Sciatic nerve (tissue), 2 donors: ENCODE results near the gene NTMT1. TPM values are rescaled to one million over a fixed set of nuclear protein-coding genes. Genes with fewer than 3 reads are reported as not detected.

Experiments
- ATAC-seq: fragments of 200-7000 bp; cut with Tn5 transposase; one replicate; pipeline ENCODE4 v1.9.1; 2020; ENCODE audit warnings: mild to moderate bottlenecking, moderate library complexity
- DNase-seq: peaks from one replicate; pipeline ENCODE4 v3.0.0-alpha.2; 2020; ENCODE audit warnings: low spot score
- intact Hi-C: fragments of 100-400 bp; cut with DNase I; formaldehyde crosslinking; loops from one replicate; pipeline ENCODE4 v1.14.2; 2022
- total RNA-seq: library from RNA; stranded (reverse); fragmentation: NEBNext Ultra II Directional; extraction: Animal tissue kit (Norgen Biotek cat#: 25700); gene quantifications from one replicate; pipeline ENCODE4 v1.2.1, GENCODE V29; 2021
- donor health status: DM: no; HTN: no; CAD: no.
- donor health status: DM: no; HTN: no; CAD: no.

NTMT1 gene
- total RNA-seq, 1 donor from 2014 or later, result 28.0 TPM

DNA sequence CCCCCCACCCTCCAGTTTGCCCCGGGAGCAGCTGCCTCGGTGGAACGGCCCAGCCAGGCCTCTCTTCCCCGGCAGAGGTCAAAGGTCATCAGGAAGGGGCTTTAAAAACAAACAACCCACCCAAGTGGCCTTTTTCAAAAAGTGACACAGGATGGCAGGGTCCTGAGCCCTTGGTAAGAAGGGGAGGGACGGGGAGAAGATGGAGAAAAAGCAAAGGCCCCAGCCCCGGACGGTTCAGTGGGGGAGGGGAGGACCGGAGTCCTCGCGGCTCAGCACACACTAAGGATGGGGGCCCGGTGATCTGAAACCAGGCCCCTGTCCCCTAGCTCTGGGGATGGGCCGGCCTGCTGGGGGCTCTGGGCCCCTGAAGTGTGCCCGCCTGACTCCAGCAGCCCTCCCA, 40.6 kb downstream of the NTMT1 start:
- ATAC-seq, result peak; percentile 43
- intact Hi-C loops, result no loop called here
- DNase-seq, result no peak

DNA sequence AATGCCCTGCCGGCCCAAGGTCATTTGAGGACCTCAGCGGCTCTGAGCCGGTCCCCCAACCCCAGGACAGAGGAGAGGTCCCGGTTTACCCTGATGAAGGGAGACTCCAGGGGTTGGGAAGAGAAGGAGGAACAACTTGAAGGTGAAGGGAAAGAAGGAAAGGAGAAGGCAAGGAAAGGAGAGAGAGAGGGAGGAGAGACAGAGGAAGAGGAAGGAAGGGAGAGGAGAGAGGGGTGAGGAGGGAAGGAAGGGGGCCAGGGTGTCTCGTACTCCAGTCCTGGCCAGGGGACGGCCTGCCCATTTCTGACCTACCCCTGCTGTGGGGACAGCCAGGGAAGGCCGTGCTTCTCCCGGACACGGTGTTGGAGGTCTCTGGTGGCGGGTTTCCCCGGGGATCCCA, 41.4 kb downstream of the NTMT1 start:
- intact Hi-C loops, result no loop called here
- DNase-seq, result no peak
- ATAC-seq, result no peak

DNA sequence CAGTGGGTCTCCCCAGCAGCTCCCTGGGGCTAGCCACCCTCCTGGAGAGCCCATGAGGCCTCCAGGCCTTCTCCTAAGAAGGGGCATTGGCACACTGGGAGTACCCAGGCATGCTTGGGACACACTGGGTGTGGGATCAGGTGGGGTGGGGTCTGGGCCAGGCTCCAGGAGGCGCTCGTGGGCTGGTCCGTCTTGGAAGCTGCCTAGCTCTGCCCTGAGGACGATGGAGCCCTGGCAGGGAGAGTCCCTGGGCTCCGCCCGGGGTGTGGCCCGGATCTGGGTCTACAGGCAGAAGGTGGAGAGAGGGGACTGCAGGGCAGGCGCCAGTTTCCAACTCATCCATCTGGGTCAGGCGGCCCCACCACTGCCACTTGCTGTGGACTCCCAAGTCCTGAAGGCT, 41.9 kb downstream of the NTMT1 start:
- no peak for DNase-seq
- no peak for ATAC-seq
- intact Hi-C loops, result no loop called here

DNA sequence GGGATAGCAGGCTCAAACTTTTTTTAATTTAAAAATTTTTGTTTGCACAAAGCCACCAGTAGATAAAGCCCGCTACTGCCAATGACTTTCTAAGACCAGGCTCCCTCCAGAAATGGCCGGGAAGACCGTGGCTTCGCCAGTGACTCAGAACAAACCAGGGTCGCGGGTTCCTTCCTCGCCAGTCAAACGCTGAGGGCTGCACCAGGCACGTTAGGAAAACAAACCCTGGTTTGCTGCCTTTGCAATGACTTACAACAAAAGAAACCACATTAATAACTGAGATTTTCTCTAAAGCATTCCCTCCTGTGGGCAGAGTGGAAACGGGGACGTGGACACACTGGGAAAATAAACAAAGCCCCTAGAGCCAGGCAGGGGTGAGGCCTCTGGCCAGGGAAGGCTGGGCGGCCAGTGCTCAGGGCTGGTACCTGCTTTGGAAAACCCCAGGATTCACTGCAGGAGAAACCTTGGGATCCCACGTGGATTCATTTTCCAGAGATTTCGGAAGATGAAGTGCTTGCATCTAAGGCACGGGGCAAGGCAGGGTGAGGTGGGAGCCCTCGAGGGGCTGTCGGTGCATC, 43.3 kb downstream of the NTMT1 start:
- intact Hi-C loops, result no loop called here
- DNase-seq (no peak), ATAC-seq (no peak)

DNA sequence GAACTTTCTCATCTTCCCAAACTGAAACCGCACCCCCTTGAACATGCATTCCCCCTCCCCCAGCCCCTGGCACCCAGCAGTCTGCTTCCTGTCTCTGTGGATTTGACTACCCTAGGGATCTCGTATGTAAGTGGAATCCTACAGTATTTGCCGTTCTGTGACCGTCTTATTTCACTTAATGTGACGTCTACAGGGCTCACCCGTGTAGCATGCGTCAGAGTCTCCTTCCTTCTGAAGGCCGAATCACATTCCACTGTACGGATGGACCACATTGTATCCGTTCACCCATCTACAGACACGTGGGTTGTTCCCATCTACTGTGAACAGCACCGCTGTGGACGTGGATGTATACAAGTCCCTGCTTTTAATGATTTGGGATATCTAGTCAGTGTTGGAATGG, 44.0 kb downstream of the NTMT1 start:
- ATAC-seq (no peak), DNase-seq (no peak)
- intact Hi-C loops, result no loop called here

DNA sequence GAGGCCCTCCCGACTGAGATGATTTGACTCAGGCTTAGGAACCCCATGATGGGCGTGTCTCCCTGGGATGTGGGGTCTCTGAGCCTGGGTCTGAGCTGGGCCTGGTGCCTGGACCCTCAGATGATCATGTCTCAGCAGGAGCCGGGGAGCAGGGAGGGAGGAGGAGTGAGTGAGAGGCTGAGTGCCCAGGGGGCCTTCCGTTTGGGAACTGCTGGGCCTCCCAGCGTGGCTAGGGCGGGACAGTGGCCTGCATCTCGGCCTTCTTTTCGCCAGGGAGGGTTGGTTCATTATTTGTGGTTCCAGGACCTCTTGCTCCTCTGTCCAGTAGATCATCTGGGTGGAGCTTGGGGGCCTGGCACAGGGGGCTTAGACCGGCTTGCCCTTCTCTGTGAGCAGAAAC, 45.1 kb downstream of the NTMT1 start:
- intact Hi-C loops, result no loop called here
- no peak for DNase-seq
- no peak for ATAC-seq

DNA sequence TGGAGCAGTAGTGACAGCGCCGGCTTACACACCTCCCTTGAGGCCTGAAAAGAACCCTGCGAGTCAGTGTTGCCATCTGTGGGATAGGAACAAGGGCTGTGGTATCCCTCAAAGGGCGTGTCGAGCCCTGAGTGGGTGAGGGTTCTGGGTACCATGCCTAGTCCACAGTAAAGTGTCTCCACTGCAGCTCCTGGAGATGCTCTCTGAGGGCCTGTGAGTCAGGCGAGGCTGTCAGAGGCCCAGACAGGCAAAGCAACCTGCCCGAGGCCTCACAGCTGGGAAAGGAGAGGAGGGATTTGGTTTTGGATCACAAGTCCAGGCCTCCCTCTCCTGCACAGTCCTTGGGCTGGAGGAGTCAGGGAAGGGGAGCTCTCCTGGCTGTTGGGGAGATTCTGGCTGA, 45.6 kb downstream of the NTMT1 start:
- intact Hi-C loops, result no loop called here
- ATAC-seq (no peak), DNase-seq (no peak)

DNA sequence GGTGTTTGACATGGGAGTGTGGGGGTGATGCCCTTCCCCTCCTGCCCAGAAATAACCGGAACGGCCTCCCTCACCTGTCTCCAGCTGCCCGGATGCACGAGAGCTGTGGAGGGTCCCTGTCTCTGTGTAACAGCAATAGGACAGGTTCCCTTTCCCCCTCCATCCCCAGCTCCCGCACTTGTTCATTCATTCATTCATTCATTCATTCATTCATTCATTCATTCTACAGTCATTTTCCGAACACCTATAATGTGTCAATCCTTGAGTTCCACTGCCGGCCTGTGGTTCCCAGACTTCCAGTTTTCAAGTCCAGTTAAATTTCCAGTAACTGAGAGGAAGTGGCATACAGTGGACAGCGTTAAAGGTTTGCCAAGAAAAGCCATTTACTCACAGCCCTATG, 46.7 kb downstream of the NTMT1 start:
- intact Hi-C loops, result no loop called here
- ATAC-seq (no peak), DNase-seq (no peak)

DNA sequence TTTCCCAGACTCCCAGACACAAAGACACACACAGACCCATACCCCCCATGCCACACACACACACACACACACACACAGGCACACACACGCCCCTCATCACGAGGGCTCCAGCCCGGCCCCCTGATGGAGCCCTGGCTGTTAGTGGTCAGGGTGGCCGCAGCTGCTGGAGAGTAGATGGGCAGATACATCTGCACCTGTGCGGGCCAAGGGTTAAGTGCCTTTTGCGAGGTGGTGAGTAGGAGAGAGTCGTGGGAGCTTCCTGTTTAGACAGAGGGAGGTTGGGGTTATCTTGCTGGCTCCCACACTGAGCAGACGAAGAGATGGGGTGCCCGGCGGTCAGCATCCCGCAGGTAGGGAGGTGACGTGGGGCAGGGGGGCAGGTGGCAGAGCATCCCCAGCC, 47.6 kb downstream of the NTMT1 start:
- intact Hi-C loops, result no loop called here
- ATAC-seq (no peak), DNase-seq (no peak)

DNA sequence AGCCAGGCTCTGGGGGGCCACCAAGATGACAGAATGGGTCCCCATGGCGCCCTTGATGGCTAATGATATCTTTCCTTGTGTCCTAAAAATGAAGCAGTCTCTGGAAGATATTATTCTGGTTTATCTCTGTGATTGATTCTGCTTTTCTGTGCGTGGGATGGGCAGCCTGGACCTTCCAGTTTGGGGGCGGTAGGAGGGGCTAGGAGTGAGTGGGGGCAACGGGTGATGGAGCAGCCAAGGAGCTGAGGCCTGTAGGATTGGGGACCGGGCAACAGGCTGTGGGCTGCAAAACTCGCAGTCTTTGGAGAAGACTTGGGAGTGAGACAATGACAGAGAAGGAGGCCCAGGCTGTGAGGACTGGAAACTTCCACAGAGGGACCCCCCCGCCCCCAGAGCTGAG, 48.3 kb downstream of the NTMT1 start:
- DNase-seq (no peak), ATAC-seq (no peak)
- intact Hi-C loops, result no loop called here

DNA sequence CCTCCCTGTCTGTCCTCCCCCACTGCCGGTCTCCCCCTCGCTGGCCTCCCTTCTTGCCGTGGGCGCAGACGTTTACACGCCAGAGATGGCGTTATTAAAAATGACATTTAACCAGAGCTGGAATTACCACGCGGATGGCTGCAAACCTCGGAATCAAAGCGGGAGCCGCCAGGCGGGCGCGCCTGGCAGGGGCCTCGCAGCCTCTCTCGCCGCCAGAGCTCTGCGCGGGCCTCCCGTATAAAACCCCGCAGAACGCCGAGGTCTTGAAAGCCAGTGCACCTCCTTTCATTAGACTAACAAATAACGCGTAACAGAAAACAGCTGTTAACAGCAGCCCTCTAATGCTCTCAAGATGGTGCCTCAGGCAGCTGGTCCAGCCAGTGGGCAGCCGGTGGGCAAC, 49.7 kb downstream of the NTMT1 start:
- intact Hi-C loops, result no loop called here
- DNase-seq (no peak), ATAC-seq (no peak)

DNA sequence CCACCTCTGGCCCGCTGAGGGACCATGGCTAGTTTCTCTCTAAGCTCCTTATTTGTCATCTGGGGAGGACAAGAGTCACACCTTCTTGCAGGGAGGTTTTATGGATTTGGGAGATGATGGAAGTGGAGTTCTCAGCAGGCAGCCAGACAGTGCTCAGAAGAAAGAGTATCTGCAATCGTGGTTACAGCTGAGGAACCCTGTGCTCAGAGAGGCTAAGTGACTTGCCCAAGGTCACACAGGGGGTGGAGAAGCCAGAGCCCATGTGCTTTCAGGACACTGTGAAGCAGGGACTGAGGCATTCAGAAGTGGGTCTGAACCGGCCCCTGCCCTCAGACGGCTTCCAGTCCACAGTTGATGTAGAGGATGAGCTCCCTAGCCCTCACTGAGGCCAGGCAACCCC, 50.3 kb downstream of the NTMT1 start:
- intact Hi-C loops, result no loop called here
- DNase-seq (no peak), ATAC-seq (no peak)

DNA sequence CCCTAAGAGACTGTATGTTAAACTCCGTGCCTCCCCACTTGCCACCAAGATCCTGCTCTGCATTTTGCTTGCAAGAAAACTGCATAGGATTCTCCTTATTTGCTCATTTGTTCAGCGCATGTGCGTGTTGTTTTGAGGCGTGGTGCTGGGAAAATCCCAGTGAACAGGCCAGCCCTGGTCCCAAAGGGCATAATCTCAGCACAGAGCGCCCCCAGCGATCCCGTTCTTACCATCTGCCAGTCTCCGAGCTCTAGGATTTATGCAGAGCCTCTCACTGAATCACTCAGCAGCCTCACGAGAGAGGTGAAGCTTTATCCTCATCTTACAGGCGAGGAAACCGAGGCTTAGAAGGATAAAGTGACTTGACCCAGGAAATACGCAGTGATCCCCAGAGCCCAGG, 51.0 kb downstream of the NTMT1 start:
- intact Hi-C loops, result no loop called here
- ATAC-seq, result peak; percentile 48
- DNase-seq, result no peak

DNA sequence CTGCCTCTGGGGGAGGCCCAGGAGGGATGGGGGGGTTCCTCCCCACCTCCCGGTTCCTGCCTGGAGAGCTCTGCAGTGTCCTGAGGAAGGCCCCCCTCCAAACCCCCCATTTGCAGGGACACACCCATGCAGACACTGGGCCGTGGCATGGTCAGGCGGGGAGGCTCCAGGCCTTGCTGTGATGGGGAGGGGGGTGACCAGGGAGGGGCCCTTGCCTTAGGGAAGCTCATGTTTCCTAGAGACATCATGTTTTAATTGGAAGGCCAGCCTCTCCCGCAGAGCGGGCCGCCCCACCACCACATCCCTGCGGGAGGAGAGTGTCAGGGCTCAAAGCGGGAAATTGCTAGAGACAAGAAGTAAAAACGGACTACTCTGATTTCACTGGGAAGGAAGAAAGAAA, 51.5 kb downstream of the NTMT1 start:
- ATAC-seq (peak; percentile 47), DNase-seq (no peak)
- intact Hi-C loops, result no loop called here

DNA sequence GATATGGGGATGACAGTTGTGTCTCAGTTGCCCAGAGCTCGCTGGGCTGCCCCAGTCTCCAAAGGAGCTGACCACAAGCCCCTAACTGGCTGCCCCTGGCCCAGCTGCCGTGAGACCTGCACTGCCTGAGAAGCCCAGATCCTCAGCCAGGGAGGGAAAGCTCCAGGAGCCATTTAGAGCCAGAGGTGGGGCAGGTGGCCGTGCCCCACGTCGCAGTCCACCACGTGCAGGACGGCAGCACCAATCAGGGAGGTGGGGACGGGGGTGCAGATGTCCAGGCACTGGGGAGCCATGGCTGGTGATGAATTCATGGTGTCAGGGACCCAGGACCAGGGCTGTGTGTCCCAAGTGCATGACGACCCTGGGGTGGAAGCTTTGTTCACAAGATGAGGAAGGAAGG, 52.9 kb downstream of the NTMT1 start:
- DNase-seq (no peak), ATAC-seq (no peak)
- intact Hi-C loops, result no loop called here

DNA sequence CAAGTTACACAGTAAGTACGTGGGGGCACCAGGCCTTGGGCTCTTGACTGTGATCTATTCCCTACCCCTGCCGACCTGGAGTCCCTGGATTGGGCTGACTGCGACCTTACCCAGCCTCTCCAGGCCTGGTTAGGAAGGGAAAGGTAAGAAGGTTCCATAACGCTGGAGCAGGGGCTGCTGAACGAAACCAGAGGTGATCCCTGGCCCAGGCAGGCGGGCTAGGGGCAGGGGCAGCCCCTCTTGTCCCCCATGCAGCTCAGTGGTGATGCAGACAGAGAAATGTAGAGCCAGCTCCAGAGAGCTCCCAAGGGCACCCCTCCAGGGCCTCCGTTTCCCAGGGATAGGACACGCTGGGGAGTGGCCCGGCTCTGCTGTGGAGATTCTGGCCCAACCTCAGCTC, 53.6 kb downstream of the NTMT1 start:
- ATAC-seq, result no peak
- intact Hi-C loops, result no loop called here

DNA sequence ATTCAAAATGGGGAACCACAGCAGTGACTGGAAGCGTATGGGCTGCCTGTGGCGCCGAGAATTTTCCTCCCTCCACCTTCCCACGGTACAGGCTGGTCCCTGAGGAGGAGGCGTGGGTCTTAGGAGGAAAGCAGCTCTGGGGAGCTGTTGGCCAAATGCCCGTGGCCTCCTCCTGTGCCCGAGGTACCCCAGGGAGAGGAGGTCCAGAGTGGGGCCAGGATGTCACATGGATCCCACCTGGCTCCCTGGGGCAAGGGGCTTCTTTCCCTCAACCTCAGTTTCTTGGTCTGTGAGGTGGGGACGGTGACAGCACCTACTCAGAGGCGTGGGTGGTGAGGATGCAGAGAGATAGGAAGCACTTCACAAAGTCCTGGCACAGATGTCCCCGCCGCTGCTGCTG, 56.0 kb downstream of the NTMT1 start:
- ATAC-seq (no peak), DNase-seq (no peak)
- intact Hi-C loops, result loop anchor here (5.0 kb wide), 1 partner anchor 1610 kb away; no protein-coding TSS in a partner anchor

More for the DNA sequence above, 53.6 kb downstream of the NTMT1 start:
- DNase-seq, result no peak

DNA sequence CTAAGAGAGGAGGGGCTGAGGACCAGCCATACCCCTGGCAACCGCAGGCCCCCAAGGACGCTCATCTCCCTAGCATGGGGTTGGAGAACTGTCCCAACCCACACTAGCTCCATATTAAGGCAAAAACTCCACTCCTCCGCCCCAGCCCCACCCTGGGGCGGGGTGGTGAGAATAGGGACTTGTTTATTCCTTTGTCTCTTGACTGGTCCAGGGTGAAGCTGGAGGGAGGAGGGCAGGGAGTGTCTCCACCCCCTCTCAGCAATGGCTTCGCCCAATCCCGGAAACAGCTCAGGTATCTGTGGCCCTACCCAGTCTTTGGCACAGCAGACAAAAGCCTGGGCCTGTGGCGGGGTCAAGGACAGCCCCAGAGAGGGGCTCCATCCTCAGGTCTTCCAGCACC, 56.4 kb downstream of the NTMT1 start:
- ATAC-seq, result no peak
- intact Hi-C loops, result loop anchor here (5.0 kb wide), 1 partner anchor 1610 kb away; no protein-coding TSS in a partner anchor
- no peak for DNase-seq

DNA sequence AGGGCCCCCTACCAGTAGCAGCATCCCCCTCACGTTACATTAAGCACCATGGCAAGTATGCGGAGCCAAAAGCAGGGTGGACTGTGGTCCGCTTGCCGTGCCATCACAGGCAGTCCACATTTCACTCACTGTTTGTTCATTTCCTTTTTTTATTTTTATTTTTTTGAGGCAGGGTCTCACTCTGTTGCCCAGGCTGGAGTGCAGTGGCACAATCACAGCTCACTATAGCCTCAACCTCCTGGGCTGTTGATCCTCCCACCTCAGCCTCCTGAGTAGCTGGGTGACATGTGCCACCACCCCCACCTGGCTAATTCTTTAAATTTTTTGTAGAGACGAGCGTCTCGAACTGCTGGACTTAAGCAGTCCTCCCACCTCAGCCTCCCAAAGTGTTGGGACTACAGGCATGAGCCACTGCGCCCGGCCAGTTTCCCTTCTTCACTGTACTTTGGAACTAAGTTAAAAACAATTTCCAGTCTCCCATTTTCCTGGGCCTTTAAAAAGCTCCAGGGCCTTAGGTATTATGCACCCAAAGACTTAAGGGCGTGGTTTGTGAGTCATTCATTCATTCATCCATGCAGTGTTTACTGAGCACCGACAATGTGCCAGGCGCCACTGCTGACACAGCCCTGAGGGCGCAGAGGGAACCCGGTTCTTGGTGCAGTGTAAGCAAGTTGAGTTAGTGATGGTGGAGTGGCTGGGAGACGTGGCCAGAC, 59.4 kb downstream of the NTMT1 start:
- DNase-seq (no peak), ATAC-seq (no peak)
- intact Hi-C loops, result no loop called here
